Astrocyte (in vitro differentiated cells and primary cell): Measurements from ENCODE around the gene USP35. TPM values are rescaled to one million over a fixed set of nuclear protein-coding genes. Genes with fewer than 3 reads are reported as not detected.
A peak's percentile ranks its signal among the peaks of the same experiment; 100 is the strongest.

Experiments used
- DNase-seq: peaks from one replicate; pipeline ENCODE4 v3.0.0-alpha.2; 2010; ENCODE audit warnings: low read depth
- FAIRE-seq: peaks from 2 replicates; lab custom pipeline; 2011; peaks lifted over from hg19 to GRCh38; lab: Jason Lieb, UNC
- H2AFZ ChIP-seq: 2 replicates; pipeline ENCODE4 v1.6.0; 2012; ENCODE audit warnings: low read depth, low read length, inconsistent platforms
- H3K27ac ChIP-seq: 2 replicates; pipeline ENCODE4 v1.5.1; 2011; ENCODE audit warnings: low read depth, low read length, inconsistent platforms
- H3K27me3 ChIP-seq: 2 replicates; pipeline ENCODE4 v1.6.0; 2011; ENCODE audit warnings: low read length, inconsistent platforms; ENCODE audit not compliant: insufficient read depth
- H3K36me3 ChIP-seq: 2 replicates; pipeline ENCODE4 v1.5.1; 2011; ENCODE audit warnings: low read length, inconsistent platforms; ENCODE audit not compliant: insufficient read depth
- H3K4me1 ChIP-seq: 2 replicates; pipeline ENCODE4 v1.5.1; 2011; ENCODE audit warnings: low read length, inconsistent platforms; ENCODE audit not compliant: insufficient read depth
- H3K4me2 ChIP-seq: 2 replicates; pipeline ENCODE4 v1.6.0; 2012; ENCODE audit warnings: low read length, inconsistent platforms
- H3K4me3 ChIP-seq: 2 replicates; pipeline ENCODE4 v1.5.1; 2011; ENCODE audit warnings: low read depth, mild to moderate bottlenecking, low read length, inconsistent platforms; ENCODE audit not compliant: insufficient read depth
- H3K79me2 ChIP-seq: 2 replicates; pipeline ENCODE4 v1.6.0; 2012; ENCODE audit warnings: mild to moderate bottlenecking, low read length, inconsistent platforms; ENCODE audit not compliant: insufficient read depth
- H3K9ac ChIP-seq: 2 replicates; pipeline ENCODE4 v1.6.0; 2012; ENCODE audit warnings: mild to moderate bottlenecking, low read length, inconsistent platforms
- H3K9me3 ChIP-seq: 2 replicates; pipeline ENCODE4 v1.5.1; 2012; ENCODE audit warnings: low read depth, mild to moderate bottlenecking, low read length, inconsistent platforms; ENCODE audit not compliant: insufficient read depth
- H4K20me1 ChIP-seq: 2 replicates; pipeline ENCODE4 v1.6.0; 2012; ENCODE audit warnings: low read length, inconsistent platforms; ENCODE audit not compliant: insufficient read depth
- H3K27ac Mint-ChIP-seq: one replicate; pipeline ENCODE4 v1.8.0; 2021; ENCODE audit warnings: mild to moderate bottlenecking, mixed read lengths; ENCODE audit not compliant: unreplicated experiment
- H3K27me3 Mint-ChIP-seq: one replicate; pipeline ENCODE4 v1.8.0; 2021; ENCODE audit warnings: low read depth, mixed read lengths; ENCODE audit not compliant: unreplicated experiment
- H3K36me3 Mint-ChIP-seq: one replicate; pipeline ENCODE4 v1.8.0; 2021; ENCODE audit warnings: low read depth, mixed read lengths; ENCODE audit not compliant: unreplicated experiment
- H3K4me1 Mint-ChIP-seq: one replicate; pipeline ENCODE4 v1.8.0; 2021; ENCODE audit warnings: low read depth, mixed read lengths; ENCODE audit not compliant: unreplicated experiment
- H3K4me3 Mint-ChIP-seq: one replicate; pipeline ENCODE4 v1.8.0; 2021; ENCODE audit warnings: mild to moderate bottlenecking, moderate library complexity, mixed read lengths; ENCODE audit not compliant: unreplicated experiment
- H3K9me3 Mint-ChIP-seq: one replicate; pipeline ENCODE4 v1.8.0; 2021; ENCODE audit warnings: mild to moderate bottlenecking, mixed read lengths; ENCODE audit not compliant: unreplicated experiment
- CTCF ChIP-seq: IDR thresholded peaks from 2 replicates; pipeline ENCODE4 v1.5.1; 2011; ENCODE audit warnings: low read depth, mild to moderate bottlenecking, inconsistent platforms, low read length, moderate library complexity; ENCODE audit not compliant: insufficient read depth
- EZH2 ChIP-seq: IDR thresholded peaks from 2 replicates; pipeline ENCODE4 v1.6.1; 2012; ENCODE audit warnings: mild to moderate bottlenecking, low read length, inconsistent platforms; ENCODE audit not compliant: insufficient read depth
- total RNA-seq: library from RNA; stranded (reverse); gene quantifications from 2 replicates; pipeline ENCODE4 v1.2.1, GENCODE V29; 2021

The USP35 gene
- total RNA-seq, 1 donor from 2014 or later: 16.2 TPM

DNA sequence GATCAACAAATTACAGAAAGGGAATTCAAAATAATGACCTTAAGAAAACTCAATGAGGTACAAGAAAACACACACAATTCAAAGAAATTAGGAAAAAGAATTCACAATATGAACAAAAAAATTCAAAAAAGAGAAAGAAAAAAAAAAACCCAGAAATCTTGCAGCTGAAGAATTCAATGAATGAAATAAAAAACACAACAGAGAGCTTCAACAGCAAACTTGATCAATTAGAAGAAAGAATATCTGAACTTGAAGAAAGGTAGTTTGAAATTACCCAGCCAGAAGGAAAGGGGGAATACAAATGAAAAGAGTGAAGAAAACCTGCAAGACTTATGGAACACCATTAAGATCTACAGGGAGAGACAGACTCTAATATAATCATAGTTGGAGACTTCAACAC, 52.8 kb downstream of the USP35 start:
- no peak overlapping the region for H2AFZ ChIP-seq
- DNase-seq (no peak), FAIRE-seq (no peak)
- H3K79me2 ChIP-seq: no peaks in the 10 kb centered on the region
- H4K20me1 ChIP-seq: no peaks in the 10 kb centered on the region
- H3K4me3 ChIP-seq: no peak overlapping the region
- H3K9me3 ChIP-seq: peaks cover 5% of the 10 kb centered on the region
- peaks cover 28% of the 10 kb centered on the region for H3K36me3 Mint-ChIP-seq
- H3K9ac ChIP-seq: no peak overlapping the region
- TF ChIP-seq EZH2: no peak
- H3K27ac ChIP-seq: no peak overlapping the region
- H3K27me3 Mint-ChIP-seq: no peaks in the 10 kb centered on the region
- H3K4me1 Mint-ChIP-seq: no peaks in the 10 kb centered on the region
- no peak overlapping the region for H3K4me2 ChIP-seq
- peaks cover 3% of the 10 kb centered on the region for H3K4me1 ChIP-seq
- H3K4me3 Mint-ChIP-seq: no peak overlapping the region
- H3K9me3 Mint-ChIP-seq: peaks cover 6% of the 10 kb centered on the region
- no peak overlapping the region for H3K27ac Mint-ChIP-seq
- no peaks in the 10 kb centered on the region for H3K27me3 ChIP-seq
- H3K36me3 ChIP-seq: peaks cover 3% of the 10 kb centered on the region

DNA sequence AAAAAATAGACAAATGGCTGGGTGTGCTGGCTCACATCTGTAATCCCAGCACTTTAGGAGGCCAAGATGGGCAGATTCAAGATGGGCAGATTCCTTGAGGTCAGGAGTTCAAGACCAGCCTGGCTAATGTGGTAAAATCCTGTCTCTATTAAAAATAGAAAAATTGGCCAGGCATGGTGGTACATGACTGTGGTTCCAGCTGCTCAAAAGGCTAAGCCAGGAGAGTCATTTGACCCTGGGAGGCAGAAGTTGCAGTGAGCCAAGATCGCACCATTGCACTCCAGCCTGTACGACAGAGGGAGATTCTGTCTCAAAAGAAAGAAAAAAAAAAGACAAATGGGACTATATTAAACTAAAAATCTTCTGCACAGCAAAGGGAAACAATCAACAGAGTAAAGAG, 55.4 kb downstream of the USP35 start:
- Mint-ChIP-seq H3K36me3 (peaks cover 33% of the 10 kb centered on the region), H3K4me3 (no peak overlapping the region), H3K27ac (no peak overlapping the region), H3K9me3 (peaks cover 6% of the 10 kb centered on the region), H3K27me3 (no peaks in the 10 kb centered on the region), H3K4me1 (no peaks in the 10 kb centered on the region)
- FAIRE-seq (no peak), DNase-seq (peak; percentile 46)
- Histone ChIP-seq H3K36me3 (peaks cover 3% of the 10 kb centered on the region), H3K4me2 (peak overlapping the region; percentile 49), H3K27me3 (no peaks in the 10 kb centered on the region), H3K79me2 (no peaks in the 10 kb centered on the region), H3K4me3 (no peak overlapping the region), H2AFZ (no peak overlapping the region), H3K4me1 (peaks cover 3% of the 10 kb centered on the region), H3K27ac (no peak overlapping the region), H4K20me1 (no peaks in the 10 kb centered on the region), H3K9me3 (peaks cover 5% of the 10 kb centered on the region), H3K9ac (no peak overlapping the region)
- TF ChIP-seq EZH2 (no peak), CTCF (no peak)

DNA sequence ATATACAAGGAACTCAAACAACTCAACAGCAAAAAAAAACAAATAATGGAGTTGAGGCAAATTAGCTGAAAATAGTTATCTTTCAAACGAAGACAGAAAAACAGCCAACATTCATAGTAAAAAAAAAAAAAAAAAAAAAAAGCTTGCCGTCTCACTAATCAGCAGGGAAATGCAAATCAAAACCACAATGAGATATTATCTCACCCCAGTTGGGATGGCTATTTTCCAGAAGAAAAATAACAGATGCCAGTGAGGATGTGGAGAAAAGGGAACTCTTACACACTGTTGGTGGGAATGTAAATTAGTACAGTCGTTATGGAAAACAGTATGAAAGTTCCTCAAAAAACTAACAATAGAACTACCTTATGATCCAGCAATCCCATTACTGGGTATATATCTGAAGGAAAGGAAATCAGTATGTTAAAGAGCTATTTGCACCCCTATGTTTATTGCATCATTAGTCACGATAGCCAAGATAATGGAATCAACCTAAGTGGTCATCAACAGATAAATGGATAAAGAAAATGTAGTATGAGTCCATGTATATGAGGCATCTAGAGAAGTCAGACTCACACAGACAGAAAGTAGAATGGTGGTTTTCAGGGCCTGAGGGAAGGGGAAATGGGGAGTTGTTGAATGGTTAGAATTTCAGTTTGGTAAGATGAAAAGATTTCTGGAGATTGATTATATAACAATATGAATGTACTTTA, 56.0 kb downstream of the USP35 start:
- DNase-seq: peak; percentile 77
- no peak overlapping the region for H3K27ac ChIP-seq
- TF ChIP-seq CTCF (no peak), EZH2 (no peak)
- peaks cover 3% of the 10 kb centered on the region for H3K36me3 ChIP-seq
- H3K9ac ChIP-seq: no peak overlapping the region
- peak overlapping the region; percentile 49 for H3K4me2 ChIP-seq
- H3K27me3 ChIP-seq: no peaks in the 10 kb centered on the region
- Mint-ChIP-seq H3K4me3 (no peak overlapping the region), H3K9me3 (peaks cover 6% of the 10 kb centered on the region), H3K4me1 (no peaks in the 10 kb centered on the region), H3K27ac (no peak overlapping the region), H3K36me3 (peaks cover 29% of the 10 kb centered on the region), H3K27me3 (no peaks in the 10 kb centered on the region)
- peaks cover 3% of the 10 kb centered on the region for H3K4me1 ChIP-seq
- no peaks in the 10 kb centered on the region for H4K20me1 ChIP-seq
- H3K4me3 ChIP-seq: no peak overlapping the region
- peaks cover 5% of the 10 kb centered on the region for H3K9me3 ChIP-seq
- H2AFZ ChIP-seq: no peak overlapping the region
- no peak for FAIRE-seq
- no peaks in the 10 kb centered on the region for H3K79me2 ChIP-seq
